HCT116 (cell line): ENCODE measurements around the gene HSPA1A.
"Not testable (repeated sequence)": the region's sequence is repeated elsewhere in the genome, so short reads cannot be mapped to it uniquely, and the experiment has no call there.

Experiments
- EZH2 ChIP-seq: fragments of 200-600 bp; sonication (generic); IDR thresholded peaks from 2 replicates; pipeline ENCODE4 v1.6.1; 2017; ENCODE audit warnings: antibody characterized with exemption, mixed run types
- EZH2phosphoT487 ChIP-seq: fragments of 200-600 bp; IDR thresholded peaks from 2 replicates; pipeline ENCODE4 v1.6.1; 2018; ENCODE audit warnings: antibody characterized with exemption, borderline replicate concordance
- POLR2A ChIP-seq: IDR thresholded peaks from 2 replicates; pipeline ENCODE4 v1.7.0; 2011; ENCODE audit warnings: borderline replicate concordance; ENCODE audit not compliant: insufficient read depth, insufficient read length; ENCODE audit errors: extremely low read depth
- YY1 ChIP-seq: IDR thresholded peaks from 2 replicates; pipeline ENCODE4 v1.6.1; 2011; ENCODE audit warnings: low read length, low read depth, moderate library complexity, mild to moderate bottlenecking; ENCODE audit not compliant: insufficient replicate concordance; ENCODE audit errors: extremely low read depth
- ZFX ChIP-seq: fragments of 450-650 bp; IDR thresholded peaks from 2 replicates; pipeline ENCODE4 v1.6.1; 2017
- TF ChIP-seq, protein P1 (sequence below), 3 experiments: fragments of 200-600 bp in 1 of 3; sonication (generic) in 1 of 3; IDR thresholded peaks in 2 of 3; conservative IDR thresholded peaks in 1 of 3; 2 replicates each; pipeline ENCODE4 v1.5.1; 2012 to 2017; ENCODE audit warnings: low read depth in 2 of 3, low read length in 2 of 3, antibody characterized with exemption in 1 of 3, borderline replicate concordance in 1 of 3, control low read depth in 1 of 3, mild to moderate bottlenecking in 1 of 3, mixed read lengths in 1 of 3, mixed run types in 1 of 3, moderate library complexity in 1 of 3; ENCODE audit not compliant: insufficient read depth in 1 of 3
- TF ChIP-seq, protein P2 (sequence below): IDR thresholded peaks from 2 replicates; pipeline ENCODE4 v1.6.1; 2012

DNA sequence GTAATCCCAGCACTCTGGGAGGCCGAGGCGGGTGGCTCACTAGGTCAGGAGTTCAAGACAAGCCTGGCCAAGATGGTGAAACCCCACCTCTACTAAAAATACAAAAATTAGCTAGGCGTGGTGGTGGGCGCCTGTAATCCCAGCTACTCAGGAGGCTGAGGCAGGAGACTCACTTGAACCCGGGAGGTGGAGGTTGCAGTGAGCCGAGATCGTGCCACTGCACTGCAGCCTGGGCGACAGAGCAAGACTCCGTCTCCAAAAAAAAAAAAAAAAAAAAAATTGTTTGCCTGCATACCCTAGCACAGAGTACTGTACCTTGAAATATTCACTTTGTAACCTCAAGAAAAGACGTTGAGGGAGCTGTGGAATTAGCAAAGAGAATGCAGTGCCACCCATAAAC, 5.1 kb downstream of the HSPA1A start:
- TF ChIP-seq EZH2, POLR2A, EZH2phosphoT487, YY1, ZFX: not testable (repeated sequence)
- TF ChIP-seq, protein P1, sequence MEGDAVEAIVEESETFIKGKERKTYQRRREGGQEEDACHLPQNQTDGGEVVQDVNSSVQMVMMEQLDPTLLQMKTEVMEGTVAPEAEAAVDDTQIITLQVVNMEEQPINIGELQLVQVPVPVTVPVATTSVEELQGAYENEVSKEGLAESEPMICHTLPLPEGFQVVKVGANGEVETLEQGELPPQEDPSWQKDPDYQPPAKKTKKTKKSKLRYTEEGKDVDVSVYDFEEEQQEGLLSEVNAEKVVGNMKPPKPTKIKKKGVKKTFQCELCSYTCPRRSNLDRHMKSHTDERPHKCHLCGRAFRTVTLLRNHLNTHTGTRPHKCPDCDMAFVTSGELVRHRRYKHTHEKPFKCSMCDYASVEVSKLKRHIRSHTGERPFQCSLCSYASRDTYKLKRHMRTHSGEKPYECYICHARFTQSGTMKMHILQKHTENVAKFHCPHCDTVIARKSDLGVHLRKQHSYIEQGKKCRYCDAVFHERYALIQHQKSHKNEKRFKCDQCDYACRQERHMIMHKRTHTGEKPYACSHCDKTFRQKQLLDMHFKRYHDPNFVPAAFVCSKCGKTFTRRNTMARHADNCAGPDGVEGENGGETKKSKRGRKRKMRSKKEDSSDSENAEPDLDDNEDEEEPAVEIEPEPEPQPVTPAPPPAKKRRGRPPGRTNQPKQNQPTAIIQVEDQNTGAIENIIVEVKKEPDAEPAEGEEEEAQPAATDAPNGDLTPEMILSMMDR (IDR thresholded peaks at IDR 0.05 in 2 of 3, conservative IDR thresholded peaks at IDR 0.05 in 1 of 3; ENCODE audit: borderline replicate concordance in 1 of 3, insufficient read depth in 1 of 3, low read depth in 2 of 3, low read length in 2 of 3) = not testable (repeated sequence)
- TF ChIP-seq, protein P2, sequence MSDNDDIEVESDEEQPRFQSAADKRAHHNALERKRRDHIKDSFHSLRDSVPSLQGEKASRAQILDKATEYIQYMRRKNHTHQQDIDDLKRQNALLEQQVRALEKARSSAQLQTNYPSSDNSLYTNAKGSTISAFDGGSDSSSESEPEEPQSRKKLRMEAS = not testable (repeated sequence)
